Caco-2 (cell line): Measurements from ENCODE around the gene DNAH2. TPM values are rescaled to one million over a fixed set of nuclear protein-coding genes. Genes with fewer than 3 reads are reported as not detected.
A peak's percentile ranks its signal among the peaks of the same experiment; 100 is the strongest.

ENCODE experiments used
- BruUV-seq: library from RNA; stranded (reverse); fragments of 400-500 nt; replicated peaks from 2 replicates; lab custom pipeline; 2021; lab: Mats Ljungman, UMichigan
- CTCF ChIA-PET: fragments of 300-600 bp; sonication (Branson Sonifier 250); formaldehyde crosslinking; loops from one replicate; lab custom pipeline; 2022; ENCODE audit warnings: antibody characterized with exemption; lab: Charles Lee
- POLR2A ChIA-PET: fragments of 300-600 bp; sonication (Branson Sonifier 250); formaldehyde crosslinking; loops from one replicate; lab custom pipeline; 2022; ENCODE audit warnings: antibody characterized with exemption; lab: Charles Lee
- DNase-seq, 2 experiments: peaks; one replicate each; pipeline versions ENCODE4 v3.0.0 to v3.0.0-alpha.2; 2020 to 2022
- H3K27me3 ChIP-seq: replicated peaks from 2 replicates; pipeline ENCODE4 v1.6.0; 2011; ENCODE audit warnings: low read length; ENCODE audit not compliant: control insufficient read depth, insufficient read depth
- H3K36me3 ChIP-seq: 2 replicates; pipeline ENCODE4 v1.5.1; 2011; ENCODE audit warnings: low read length; ENCODE audit not compliant: control insufficient read depth, insufficient read depth
- H3K4me1 ChIP-seq: fragments of 250-450 bp; sonication (Bioruptor Pico); 2 replicates; pipeline ENCODE4 v1.5.1; 2020; ENCODE audit warnings: mild to moderate bottlenecking
- H3K4me3 ChIP-seq: 2 replicates; pipeline ENCODE4 v1.5.1; 2011; ENCODE audit warnings: low read depth, mild to moderate bottlenecking, control low read depth, low read length
- H3K9me3 ChIP-seq: fragments of 250-450 bp; sonication (Bioruptor Pico); 2 replicates; pipeline ENCODE4 v1.5.1; 2020; ENCODE audit warnings: mild to moderate bottlenecking, moderate library complexity
- H3K27ac Mint-ChIP-seq: one replicate; pipeline ENCODE4 v1.8.0; 2022; ENCODE audit warnings: mixed read lengths; ENCODE audit not compliant: unreplicated experiment
- H3K27me3 Mint-ChIP-seq: one replicate; pipeline ENCODE4 v1.8.0; 2022; ENCODE audit warnings: mixed read lengths; ENCODE audit not compliant: insufficient read depth, unreplicated experiment
- H3K36me3 Mint-ChIP-seq: one replicate; pipeline ENCODE4 v1.8.0; 2022; ENCODE audit warnings: mild to moderate bottlenecking, mixed read lengths; ENCODE audit not compliant: insufficient read depth, unreplicated experiment
- H3K4me1 Mint-ChIP-seq: one replicate; pipeline ENCODE4 v1.8.0; 2022; ENCODE audit warnings: low read depth, mixed read lengths; ENCODE audit not compliant: unreplicated experiment
- H3K4me3 Mint-ChIP-seq: one replicate; pipeline ENCODE4 v1.8.0; 2022; ENCODE audit warnings: mild to moderate bottlenecking, moderate library complexity, mixed read lengths; ENCODE audit not compliant: unreplicated experiment
- H3K9me3 Mint-ChIP-seq: one replicate; pipeline ENCODE4 v1.8.0; 2022; ENCODE audit warnings: mixed read lengths; ENCODE audit not compliant: unreplicated experiment
- intact Hi-C: fragments of 100-400 bp; cut with micrococcal nuclease; formaldehyde crosslinking; loops from one replicate; pipeline ENCODE4 v1.10.0; 2022; ENCODE audit not compliant: unreplicated experiment
- total RNA-seq: library from RNA; stranded (reverse); gene quantifications from 2 replicates; pipeline ENCODE4 v1.2.3, GENCODE V29; 2022
- TF ChIP-seq, protein P1 (sequence below), 2 experiments: fragments of 200-600 bp in 1 of 2; IDR thresholded peaks; 1 replicate in 1 of 2; 2 replicates in 1 of 2; pipeline versions ENCODE4 v1.5.1 to v1.8.0; 2011 to 2022; ENCODE audit warnings: antibody characterized with exemption in 1 of 2, control low read depth in 1 of 2, inconsistent platforms in 1 of 2, low read depth in 1 of 2, low read length in 1 of 2, mild to moderate bottlenecking in 1 of 2, moderate library complexity in 1 of 2; ENCODE audit not compliant: insufficient read depth in 1 of 2, severe bottlenecking in 1 of 2, unreplicated experiment in 1 of 2

Gene DNAH2
- total RNA-seq, 1 experiment from 2014 or later: 1.9 TPM

DNA sequence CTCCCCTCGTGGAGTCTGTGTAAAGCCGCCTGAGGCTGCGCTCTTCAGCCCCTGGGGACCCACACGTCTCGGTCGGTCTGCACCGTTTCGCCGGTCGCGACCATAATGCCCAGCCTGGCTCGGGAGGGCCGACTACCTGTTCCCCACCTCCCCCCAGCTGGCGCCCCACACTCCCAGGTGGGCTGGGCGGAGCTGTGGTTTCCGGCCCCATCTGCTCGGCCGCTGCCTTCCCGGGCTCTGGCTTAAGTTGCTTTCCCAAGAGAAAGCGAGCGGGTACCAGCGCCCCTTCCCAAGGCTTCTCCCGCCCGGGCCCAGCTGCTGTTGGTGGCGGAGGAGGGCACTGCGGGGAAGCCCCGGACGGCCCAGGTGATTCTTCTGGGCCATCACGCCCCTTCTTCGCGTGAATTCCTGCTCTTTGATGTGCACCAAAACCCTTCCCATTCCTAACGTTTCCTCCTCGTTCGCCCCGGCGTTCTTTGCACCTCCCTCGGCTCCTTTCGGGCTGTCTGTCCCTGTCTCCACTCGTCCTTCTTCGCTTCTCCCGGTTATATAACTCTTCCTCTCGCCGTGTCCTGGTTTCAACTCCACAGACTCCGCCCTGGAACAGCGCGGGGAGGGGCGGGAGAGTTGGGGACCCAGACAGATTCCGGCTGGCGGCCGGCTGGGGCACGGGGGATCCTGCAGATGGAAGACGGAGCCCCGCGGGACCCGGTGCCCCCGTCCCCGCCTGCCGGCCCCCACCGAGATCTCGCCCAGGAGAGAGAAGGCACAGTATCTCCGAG lies 118.5 kb downstream of the DNAH2 start:
- Mint-ChIP-seq H3K4me1 (peaks cover 27% of the 10 kb centered on the region), H3K4me3 (peak overlapping the region; percentile 98), H3K27ac (peak overlapping the region; percentile 99), H3K27me3 (no peaks in the 10 kb centered on the region), H3K9me3 (no peaks in the 10 kb centered on the region), H3K36me3 (peaks cover 40% of the 10 kb centered on the region)
- ChIA-PET CTCF (interaction anchor here (0.6 to 1.6 kb wide), 7 partner anchors 9 to 119 kb away, joined by 3 to 12 read pairs (median 6); partner anchors contain the start of genes DNAH2 and NAA38), POLR2A (interaction anchor here (0.5 to 1.8 kb wide), 6 partner anchors 9 to 221 kb away, joined by 3 to 14 read pairs (median 6); partner anchors contain the start of genes CYB5D1 and NAA38)
- DNase-seq: no peak
- intact Hi-C loops: loop anchor here (1.0 to 5.0 kb wide), 2 partner anchors 21 to 219 kb away; partner anchors contain the start of gene NAA38
- TSS peak; percentile 75 for BruUV-seq
- H3K4me3 ChIP-seq: peak overlapping the region; percentile 82
- H3K9me3 ChIP-seq: no peaks in the 10 kb centered on the region
- peaks cover 31% of the 10 kb centered on the region for H3K4me1 ChIP-seq
- H3K27me3 ChIP-seq: no peaks in the 10 kb centered on the region
- no peaks in the 10 kb centered on the region for H3K36me3 ChIP-seq
- TF ChIP-seq, protein P1, sequence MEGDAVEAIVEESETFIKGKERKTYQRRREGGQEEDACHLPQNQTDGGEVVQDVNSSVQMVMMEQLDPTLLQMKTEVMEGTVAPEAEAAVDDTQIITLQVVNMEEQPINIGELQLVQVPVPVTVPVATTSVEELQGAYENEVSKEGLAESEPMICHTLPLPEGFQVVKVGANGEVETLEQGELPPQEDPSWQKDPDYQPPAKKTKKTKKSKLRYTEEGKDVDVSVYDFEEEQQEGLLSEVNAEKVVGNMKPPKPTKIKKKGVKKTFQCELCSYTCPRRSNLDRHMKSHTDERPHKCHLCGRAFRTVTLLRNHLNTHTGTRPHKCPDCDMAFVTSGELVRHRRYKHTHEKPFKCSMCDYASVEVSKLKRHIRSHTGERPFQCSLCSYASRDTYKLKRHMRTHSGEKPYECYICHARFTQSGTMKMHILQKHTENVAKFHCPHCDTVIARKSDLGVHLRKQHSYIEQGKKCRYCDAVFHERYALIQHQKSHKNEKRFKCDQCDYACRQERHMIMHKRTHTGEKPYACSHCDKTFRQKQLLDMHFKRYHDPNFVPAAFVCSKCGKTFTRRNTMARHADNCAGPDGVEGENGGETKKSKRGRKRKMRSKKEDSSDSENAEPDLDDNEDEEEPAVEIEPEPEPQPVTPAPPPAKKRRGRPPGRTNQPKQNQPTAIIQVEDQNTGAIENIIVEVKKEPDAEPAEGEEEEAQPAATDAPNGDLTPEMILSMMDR (IDR thresholded peaks at IDR 0.05; ENCODE audit: insufficient read depth in 1 of 2, low read depth in 1 of 2, low read length in 1 of 2, severe bottlenecking in 1 of 2, unreplicated experiment in 1 of 2): no peak

DNA sequence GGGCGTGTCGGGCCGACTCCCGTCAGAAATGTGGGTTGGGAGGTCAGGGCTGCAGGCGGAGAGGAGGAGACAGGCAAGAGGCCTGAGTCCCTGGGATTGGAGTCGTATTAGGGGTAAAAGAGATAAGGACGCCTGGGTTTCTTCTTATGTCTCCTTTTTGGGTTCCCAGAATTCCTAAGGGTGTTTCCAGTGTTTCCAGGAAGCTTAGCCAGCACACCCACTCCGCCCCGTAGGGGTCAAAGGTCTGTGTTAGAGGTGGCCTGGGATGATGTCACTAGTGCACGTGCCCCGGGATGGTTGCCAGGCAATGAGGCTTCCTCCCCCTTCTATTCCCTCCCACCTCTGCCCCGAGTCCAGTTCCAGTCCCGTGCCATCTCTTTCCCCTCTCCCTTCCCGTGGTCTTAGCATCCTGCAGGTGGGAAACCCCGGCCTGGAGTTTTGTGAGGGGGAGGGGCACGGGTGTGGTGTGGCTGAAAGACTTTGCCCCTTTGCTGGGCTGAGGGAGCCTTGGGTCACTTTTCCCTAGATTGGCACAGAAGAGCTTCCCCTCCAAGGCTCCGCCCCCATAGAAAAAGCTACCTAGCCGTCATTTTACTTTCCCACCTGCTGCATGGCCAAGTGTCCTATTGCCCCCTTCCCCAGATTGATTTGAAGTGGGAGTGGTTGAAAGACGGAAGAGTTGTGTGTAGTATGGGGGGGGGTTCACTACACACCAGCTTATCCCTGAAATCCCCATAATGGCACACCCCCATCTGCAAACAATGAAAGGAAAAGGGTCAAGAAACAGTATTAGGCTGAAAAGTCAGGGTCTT lies 119.3 kb downstream of the DNAH2 start:
- Histone ChIP-seq H3K4me3 (peak overlapping the region; percentile 82), H3K4me1 (peaks cover 35% of the 10 kb centered on the region), H3K9me3 (no peaks in the 10 kb centered on the region), H3K36me3 (no peaks in the 10 kb centered on the region), H3K27me3 (no peaks in the 10 kb centered on the region)
- peak overlapping the region; percentile 98 for H3K4me3 Mint-ChIP-seq
- intact Hi-C loops: loop anchor here (5.0 kb wide), 1 partner anchor 220 kb away; no protein-coding TSS in a partner anchor
- peaks cover 29% of the 10 kb centered on the region for H3K4me1 Mint-ChIP-seq
- peaks cover 46% of the 10 kb centered on the region for H3K36me3 Mint-ChIP-seq
- peak overlapping the region; percentile 99 for H3K27ac Mint-ChIP-seq
- no peaks in the 10 kb centered on the region for H3K27me3 Mint-ChIP-seq
- CTCF ChIA-PET: interaction anchor here (0.7 to 1.3 kb wide), 4 partner anchors 20 to 120 kb away, joined by 3 to 11 read pairs (median 4); partner anchors contain the start of genes CYB5D1, DNAH2 and NAA38
- POLR2A ChIA-PET: interaction anchor here (0.5 to 1.3 kb wide), 7 partner anchors 8 to 433 kb away, joined by 3 to 14 read pairs (median 4); partner anchors contain the start of genes ATP1B2, CYB5D1, NAA38 and TMEM256
- no TSS peak for BruUV-seq
- TF ChIP-seq, protein P1 (IDR thresholded peaks at IDR 0.05; ENCODE audit: insufficient read depth in 1 of 2, low read depth in 1 of 2, low read length in 1 of 2, severe bottlenecking in 1 of 2, unreplicated experiment in 1 of 2): no peak
- H3K9me3 Mint-ChIP-seq: no peaks in the 10 kb centered on the region
- peak; percentile 95 to 98 for DNase-seq
